ENCODE measurements around the gene CCDC85C. TPM values are rescaled to one million over a fixed set of nuclear protein-coding genes. Genes with fewer than 3 reads are reported as not detected.

Gene CCDC85C
- polyA plus RNA-seq, 1 experiment, result 11.8 TPM

DNA sequence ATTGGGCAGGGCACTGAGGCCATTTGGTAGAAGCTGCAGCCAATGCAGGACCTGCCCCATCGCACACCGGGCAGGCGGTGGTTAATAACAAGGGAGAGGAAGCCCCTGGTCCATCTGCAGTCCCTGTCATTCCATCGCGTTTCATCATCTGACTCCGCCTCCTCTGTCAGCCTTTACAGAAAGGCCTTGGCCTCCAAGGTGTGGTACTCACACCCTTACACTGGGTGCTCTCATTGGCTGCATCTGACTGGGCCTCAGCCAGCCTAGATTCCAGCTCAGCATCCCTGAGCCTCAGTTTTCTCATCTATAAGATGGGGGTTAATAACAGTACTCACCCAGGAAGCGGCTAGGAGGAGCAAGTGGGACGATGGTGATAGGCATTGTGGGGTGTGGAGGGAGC lies 26.2 kb upstream of the CCDC85C start:
- no peaks in the 10 kb centered on the region for H3K36me3 ChIP-seq (ENCODE audit: control insufficient read depth, insufficient read depth, low read length)
- no peak for TF ChIP-seq CTCF (IDR thresholded peaks at IDR 0.05; ENCODE audit: insufficient read depth, low read depth, low read length)
- ChIA-PET CTCF (interaction anchor here (0.7 to 1.8 kb wide), 4 partner anchors 10 to 113 kb away, joined by 3 to 9 read pairs (median 5); no protein-coding TSS in a partner anchor), POLR2A (no interaction called here)
- H3K4me3 ChIP-seq (ENCODE audit: low read depth, low read length), result no peak overlapping the region
- no peaks in the 10 kb centered on the region; the same call in 1 of the 2 replicates for H3K27me3 ChIP-seq (ENCODE audit: control insufficient read depth, insufficient read depth, low read length)
- DNase-seq (ENCODE audit: low read depth), result no peak

DNA sequence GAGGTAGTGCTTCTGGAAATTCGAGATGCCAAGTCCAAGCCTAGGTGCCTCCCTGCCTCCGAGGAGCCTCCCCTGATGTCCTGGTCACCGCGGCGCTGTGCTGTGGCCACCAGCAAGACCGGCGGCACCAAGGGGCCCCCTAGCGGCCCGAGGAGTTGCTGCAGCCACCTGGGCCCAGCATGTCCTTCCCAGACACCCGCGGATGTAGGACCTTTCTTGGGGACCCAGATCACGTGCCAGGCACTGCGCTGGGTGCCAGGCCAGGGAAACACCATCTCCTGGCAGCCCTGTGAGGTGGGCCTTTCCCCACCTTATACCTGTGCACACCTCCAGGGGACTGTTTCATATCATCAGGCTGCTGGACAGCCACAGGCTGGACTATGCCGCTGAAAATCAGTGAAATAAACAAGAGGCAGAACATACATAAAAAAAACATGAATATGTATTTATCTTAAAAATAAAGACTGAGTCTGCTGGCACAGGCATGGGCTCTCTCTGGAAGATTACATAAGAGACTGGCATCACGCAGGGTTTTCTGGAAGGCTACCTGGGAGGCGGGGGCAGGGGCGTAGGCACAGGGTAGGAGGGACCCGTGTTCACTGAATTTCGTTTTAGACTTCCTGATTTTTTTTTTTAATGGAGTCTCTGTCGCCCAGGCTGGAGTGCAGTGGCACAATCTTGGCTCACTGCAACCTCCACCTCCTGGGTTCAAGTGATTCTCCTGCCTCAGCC lies 25.0 kb upstream of the CCDC85C start:
- peak; percentile 99 for TF ChIP-seq CTCF (IDR thresholded peaks at IDR 0.05; ENCODE audit: insufficient read depth, low read depth, low read length)
- ChIA-PET CTCF (interaction anchor here (0.7 to 3.5 kb wide), 19 partner anchors 9 to 240 kb away, joined by 3 to 49 read pairs (median 4); partner anchors contain the start of gene CCDC85C), POLR2A (no interaction called here)
- H3K4me3 ChIP-seq (ENCODE audit: low read depth, low read length), result no peak overlapping the region
- H3K36me3 ChIP-seq (ENCODE audit: control insufficient read depth, insufficient read depth, low read length), result no peaks in the 10 kb centered on the region
- H3K27me3 ChIP-seq (ENCODE audit: control insufficient read depth, insufficient read depth, low read length), result no peaks in the 10 kb centered on the region; the same call in 1 of the 2 replicates
- no peak for DNase-seq (ENCODE audit: low read depth)

GRCh38 chr14:99627510-99628381 lies 23.7 kb upstream of the CCDC85C start:
- no peak for TF ChIP-seq CTCF (IDR thresholded peaks at IDR 0.05; ENCODE audit: insufficient read depth, low read depth, low read length)
- no peak for DNase-seq (ENCODE audit: low read depth)
- Histone ChIP-seq H3K27me3 (ENCODE audit: control insufficient read depth, insufficient read depth, low read length) (no peaks in the 10 kb centered on the region), H3K4me3 (ENCODE audit: low read depth, low read length) (no peak overlapping the region), H3K36me3 (ENCODE audit: control insufficient read depth, insufficient read depth, low read length) (no peaks in the 10 kb centered on the region)
- ChIA-PET POLR2A (no interaction called here), CTCF (interaction anchor here (0.6 to 3.5 kb wide), 20 partner anchors 8 to 263 kb away, joined by 3 to 49 read pairs (median 4); partner anchors contain the start of gene CCDC85C)

- DNase-seq (ENCODE audit: low read depth), result no peak
- no peak overlapping the region for H3K4me3 ChIP-seq (ENCODE audit: low read depth, low read length)
- H3K27me3 ChIP-seq (ENCODE audit: control insufficient read depth, insufficient read depth, low read length), result no peaks in the 10 kb centered on the region
- ChIA-PET POLR2A (no interaction called here), CTCF (interaction anchor here (0.6 to 3.5 kb wide), 6 partner anchors 12 to 264 kb away, joined by 3 to 49 read pairs (median 5); partner anchors contain the start of gene CCDC85C)
- no peak for TF ChIP-seq CTCF (IDR thresholded peaks at IDR 0.05; ENCODE audit: insufficient read depth, low read depth, low read length)
- no peaks in the 10 kb centered on the region for H3K36me3 ChIP-seq (ENCODE audit: control insufficient read depth, insufficient read depth, low read length)
These were observed 23.1 kb upstream of the CCDC85C start for GRCh38 chr14:99627100-99627499.

Data from BJ (cell line).